Keratinocyte (primary cell): ENCODE measurements around the gene GPSM1. TPM values are rescaled to one million over a fixed set of nuclear protein-coding genes. Genes with fewer than 3 reads are reported as not detected.

ENCODE experiments used
- DNase-seq: peaks from one replicate; pipeline ENCODE4 v3.0.0-alpha.2; 2011; ENCODE audit warnings: low read depth, missing footprints, low spot score
- FAIRE-seq: peaks from 2 replicates; lab custom pipeline; 2011; peaks lifted over from hg19 to GRCh38; lab: Jason Lieb, UNC
- H2AFZ ChIP-seq: 2 replicates; pipeline ENCODE4 v1.6.0; 2012; ENCODE audit warnings: low read length, control low read depth, inconsistent platforms; ENCODE audit not compliant: control insufficient read depth
- H3K27ac ChIP-seq: 2 replicates; pipeline ENCODE4 v1.5.1; 2011; ENCODE audit warnings: low read length; ENCODE audit not compliant: control insufficient read depth, insufficient read depth
- H3K27me3 ChIP-seq: 3 replicates; pipeline ENCODE4 v1.6.0; 2011; ENCODE audit warnings: low read length; ENCODE audit not compliant: control insufficient read depth, insufficient read depth; ENCODE audit errors: extremely low read depth
- H3K36me3 ChIP-seq, 2 experiments: 2 replicates in 1 of 2; 3 replicates in 1 of 2; pipeline ENCODE4 v1.5.1; 2011; ENCODE audit warnings: low read length in 2 of 2, mild to moderate bottlenecking in 1 of 2; ENCODE audit not compliant: control insufficient read depth in 2 of 2, insufficient read depth in 2 of 2; ENCODE audit errors: extremely low read depth in 1 of 2
- H3K4me1 ChIP-seq: 3 replicates; pipeline ENCODE4 v1.5.1; 2011; ENCODE audit warnings: low read length; ENCODE audit not compliant: control insufficient read depth, insufficient read depth; ENCODE audit errors: extremely low read depth
- H3K4me2 ChIP-seq: 3 replicates; pipeline ENCODE4 v1.6.0; 2011; ENCODE audit warnings: low read depth, low read length; ENCODE audit not compliant: control insufficient read depth, insufficient read depth; ENCODE audit errors: extremely low read depth
- H3K4me3 ChIP-seq, 3 experiments: fragments of 200-600 bp in 1 of 3; sonication (generic) in 1 of 3; 2 replicates in 2 of 3; 3 replicates in 1 of 3; pipeline ENCODE4 v1.5.1; 2011 to 2016; ENCODE audit warnings: low read length in 3 of 3, mild to moderate bottlenecking in 3 of 3, control low read depth in 2 of 3, inconsistent platforms in 1 of 3, low read depth in 1 of 3, mixed read lengths in 1 of 3, mixed run types in 1 of 3, moderate library complexity in 1 of 3; ENCODE audit not compliant: control insufficient read depth in 2 of 3, insufficient read depth in 2 of 3; ENCODE audit errors: extremely low read depth in 1 of 3
- H3K79me2 ChIP-seq: 2 replicates; pipeline ENCODE4 v1.6.0; 2012; ENCODE audit warnings: low read length; ENCODE audit not compliant: control insufficient read depth, insufficient read depth
- H3K9ac ChIP-seq: 3 replicates; pipeline ENCODE4 v1.6.0; 2011; ENCODE audit warnings: low read length; ENCODE audit not compliant: control insufficient read depth, insufficient read depth; ENCODE audit errors: extremely low read depth
- H3K9me1 ChIP-seq: 3 replicates; pipeline ENCODE4 v1.6.0; 2011; ENCODE audit warnings: low read length; ENCODE audit not compliant: control insufficient read depth, insufficient read depth; ENCODE audit errors: extremely low read depth
- H3K9me3 ChIP-seq: 2 replicates; pipeline ENCODE4 v1.5.1; 2012; ENCODE audit warnings: low read depth, low read length; ENCODE audit not compliant: control insufficient read depth
- H4K20me1 ChIP-seq: 3 replicates; pipeline ENCODE4 v1.6.0; 2011; ENCODE audit warnings: low read length; ENCODE audit not compliant: control insufficient read depth, insufficient read depth; ENCODE audit errors: extremely low read depth
- EZH2 ChIP-seq: IDR thresholded peaks from one replicate; pipeline ENCODE4 v1.6.1; 2012; ENCODE audit warnings: inconsistent platforms, mild to moderate bottlenecking, low read length, moderate library complexity
- dilution Hi-C: fragments of 300-500 bp; cut with MboI; formaldehyde crosslinking; loops from one replicate; pipeline ENCODE4 v1.7.0; 2020; ENCODE audit warnings: low sequenced_read_pairs; ENCODE audit not compliant: extremely low pct_ligation_motif_present
- polyA plus RNA-seq, 5 experiments: library from polyadenylated mRNA; depleted of rRNA in 3 of 5; stranded (reverse) in 3 of 5; stranded (forward) in 1 of 5; unstranded in 1 of 5; fragments of >200 nt; gene quantifications; 1 replicate in 1 of 5; 2 replicates in 3 of 5; 3 replicates in 1 of 5; pipeline versions ENCODE4 v1.2.1 to v1.2.3, GENCODE V29; 2011 to 2012; ENCODE audit warnings: missing spikeins in 2 of 5, low read depth in 1 of 5, low replicate concordance in 1 of 5
- TF ChIP-seq, protein P1 (sequence below), 3 experiments: IDR thresholded peaks in 1 of 3; conservative IDR thresholded peaks in 1 of 3; optimal IDR thresholded peaks in 1 of 3; 2 replicates in 2 of 3; 3 replicates in 1 of 3; pipeline versions ENCODE3 to v1.5.1; 2011; ENCODE audit warnings: low read length in 3 of 3, mild to moderate bottlenecking in 3 of 3, moderate library complexity in 2 of 3, control low read depth in 1 of 3, inconsistent platforms in 1 of 3; ENCODE audit not compliant: insufficient read depth in 2 of 3; ENCODE audit errors: extremely low read depth in 1 of 3

Gene GPSM1
- polyA plus RNA-seq, 1 donor (not counting 4 experiments of a cell fraction or from before 2014, with no cell fraction given): 2.5 TPM

DNA sequence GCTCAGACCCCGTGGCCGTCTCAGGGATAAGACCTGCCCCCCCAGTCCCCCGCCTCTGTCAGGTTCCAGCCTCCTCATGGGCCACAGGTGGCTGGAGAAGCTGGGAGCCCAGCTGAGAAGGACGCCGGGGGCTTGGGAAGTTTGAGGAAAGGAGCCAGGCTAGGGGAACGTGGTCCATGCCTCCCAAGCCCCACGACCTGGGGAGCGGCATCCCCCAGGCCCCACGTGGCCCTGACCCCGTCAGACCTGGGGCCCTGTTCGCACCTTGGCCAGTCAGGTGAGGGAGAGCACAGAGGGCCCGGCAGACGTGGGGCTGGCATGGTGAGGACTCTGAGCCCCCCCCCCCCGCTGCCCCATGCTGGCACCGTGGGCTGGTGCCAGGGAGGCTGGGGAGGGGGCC is 3.7 kb downstream of the GPSM1 start:
- DNase-seq: no peak
- H3K9ac ChIP-seq: no peak overlapping the region
- no peak overlapping the region for H3K4me2 ChIP-seq
- no peaks in the 10 kb centered on the region for H3K27me3 ChIP-seq
- peaks cover 10% of the 10 kb centered on the region for H3K4me1 ChIP-seq
- no peaks in the 10 kb centered on the region for H4K20me1 ChIP-seq
- FAIRE-seq: no peak
- TF ChIP-seq EZH2: no peak
- TF ChIP-seq, protein P1, sequence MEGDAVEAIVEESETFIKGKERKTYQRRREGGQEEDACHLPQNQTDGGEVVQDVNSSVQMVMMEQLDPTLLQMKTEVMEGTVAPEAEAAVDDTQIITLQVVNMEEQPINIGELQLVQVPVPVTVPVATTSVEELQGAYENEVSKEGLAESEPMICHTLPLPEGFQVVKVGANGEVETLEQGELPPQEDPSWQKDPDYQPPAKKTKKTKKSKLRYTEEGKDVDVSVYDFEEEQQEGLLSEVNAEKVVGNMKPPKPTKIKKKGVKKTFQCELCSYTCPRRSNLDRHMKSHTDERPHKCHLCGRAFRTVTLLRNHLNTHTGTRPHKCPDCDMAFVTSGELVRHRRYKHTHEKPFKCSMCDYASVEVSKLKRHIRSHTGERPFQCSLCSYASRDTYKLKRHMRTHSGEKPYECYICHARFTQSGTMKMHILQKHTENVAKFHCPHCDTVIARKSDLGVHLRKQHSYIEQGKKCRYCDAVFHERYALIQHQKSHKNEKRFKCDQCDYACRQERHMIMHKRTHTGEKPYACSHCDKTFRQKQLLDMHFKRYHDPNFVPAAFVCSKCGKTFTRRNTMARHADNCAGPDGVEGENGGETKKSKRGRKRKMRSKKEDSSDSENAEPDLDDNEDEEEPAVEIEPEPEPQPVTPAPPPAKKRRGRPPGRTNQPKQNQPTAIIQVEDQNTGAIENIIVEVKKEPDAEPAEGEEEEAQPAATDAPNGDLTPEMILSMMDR (optimal IDR thresholded peaks at IDR 0.05 in 1 of 3, IDR thresholded peaks at IDR 0.05 in 1 of 3, conservative IDR thresholded peaks at IDR 0.05 in 1 of 3; ENCODE audit: extremely low read depth in 1 of 3, insufficient read depth in 2 of 3, low read length in 3 of 3): no peak
- no peaks in the 10 kb centered on the region for H3K9me1 ChIP-seq
- no peak overlapping the region for H2AFZ ChIP-seq
- dilution Hi-C loops: no loop called here
- H3K36me3 ChIP-seq: peaks cover 0 to 3% of the 10 kb centered on the region in 2 experiments
- no peak overlapping the region for H3K27ac ChIP-seq
- no peaks in the 10 kb centered on the region for H3K9me3 ChIP-seq
- H3K4me3 ChIP-seq: no peak overlapping the region
- no peaks in the 10 kb centered on the region for H3K79me2 ChIP-seq

DNA sequence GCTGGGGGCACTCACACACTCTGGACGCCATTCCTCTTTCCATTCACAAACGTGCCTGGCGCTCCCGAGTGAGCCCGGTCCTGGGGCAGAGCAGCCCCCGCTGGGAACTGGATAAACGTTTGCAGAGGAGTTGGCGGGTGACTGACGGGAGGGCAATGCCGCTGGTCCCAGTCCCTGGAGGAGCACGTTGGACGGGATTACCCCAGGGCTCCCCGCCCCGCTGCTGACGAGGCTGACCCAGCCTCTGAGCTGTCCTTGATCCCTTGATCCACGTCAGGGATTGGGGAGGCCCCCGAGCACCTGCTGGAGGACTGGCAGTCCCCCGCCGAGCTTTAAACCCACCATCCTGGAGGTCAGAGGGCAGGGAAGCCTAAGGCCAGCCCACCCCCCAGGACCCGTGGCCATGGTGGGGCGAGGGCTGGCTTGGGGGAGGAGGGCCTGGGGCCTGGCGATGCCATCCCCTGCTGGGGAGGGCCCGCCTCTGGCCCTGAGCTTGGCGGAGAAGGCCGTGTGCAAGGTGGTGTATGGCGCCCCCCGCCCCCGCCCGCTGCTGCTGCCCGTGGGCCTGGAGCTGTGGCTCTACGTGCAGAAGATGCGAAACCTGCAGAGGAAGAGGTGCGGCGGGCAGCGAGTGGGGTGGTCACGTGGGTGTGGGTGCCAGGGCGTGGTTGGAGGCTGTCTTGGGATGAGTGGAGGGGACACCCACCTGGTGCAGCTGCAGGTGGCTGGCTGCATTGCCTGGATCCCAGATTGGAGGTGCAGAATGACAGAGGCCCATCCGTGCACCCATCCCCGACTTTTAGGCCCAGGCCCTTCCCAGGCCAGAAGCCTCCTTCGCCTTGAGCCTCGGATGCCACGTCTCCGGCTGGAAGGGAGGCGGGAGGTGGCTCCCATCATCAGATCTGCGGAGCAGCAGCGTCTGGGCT is 4.5 kb downstream of the GPSM1 start:
- Histone ChIP-seq H3K9ac (no peak overlapping the region), H3K4me1 (peaks cover 10% of the 10 kb centered on the region), H3K79me2 (no peaks in the 10 kb centered on the region), H3K27ac (no peak overlapping the region), H3K4me3 (no peak overlapping the region), H3K4me2 (no peak overlapping the region), H2AFZ (no peak overlapping the region), H4K20me1 (no peaks in the 10 kb centered on the region), H3K9me3 (no peaks in the 10 kb centered on the region), H3K9me1 (no peaks in the 10 kb centered on the region), H3K36me3 (peaks cover 0 to 3% of the 10 kb centered on the region in 2 experiments), H3K27me3 (no peaks in the 10 kb centered on the region)
- DNase-seq (no peak), FAIRE-seq (no peak)
- dilution Hi-C loops: no loop called here
- TF ChIP-seq, protein P1 (optimal IDR thresholded peaks at IDR 0.05 in 1 of 3, IDR thresholded peaks at IDR 0.05 in 1 of 3, conservative IDR thresholded peaks at IDR 0.05 in 1 of 3; ENCODE audit: extremely low read depth in 1 of 3, insufficient read depth in 2 of 3, low read length in 3 of 3): no peak
- TF ChIP-seq EZH2: no peak
